Stimulated activated CD8-positive, alpha-beta memory T cell treated with anti-CD3 and anti-CD28 coated beads, Interleukin-15, amount 100 ng/mL, for 24 hours (primary cell): Measurements from ENCODE around the gene TMTC1.
"Not testable (repeated sequence)": the region's sequence is repeated elsewhere in the genome, so short reads cannot be mapped to it uniquely, and the experiment has no call there.

ENCODE experiments used
- DNase-seq: peaks from one replicate; pipeline ENCODE4 v3.0.0-alpha.2; 2020; ENCODE audit warnings: low read depth

The TMTC1 gene

GRCh38 chr12:29569132-29569757 is 214.5 kb downstream of the TMTC1 start:
- DNase-seq: no peak

GRCh38 chr12:29566441-29566840 is 217.3 kb downstream of the TMTC1 start:
- DNase-seq: no peak

GRCh38 chr12:29565727-29566126 is 218.0 kb downstream of the TMTC1 start:
- no peak for DNase-seq

- DNase-seq: no peak
These were observed 218.8 kb downstream of the TMTC1 start for GRCh38 chr12:29564925-29565324.

GRCh38 chr12:29563636-29564035 is 220.1 kb downstream of the TMTC1 start:
- no peak for DNase-seq

GRCh38 chr12:29563071-29563470 is 220.7 kb downstream of the TMTC1 start:
- no peak for DNase-seq

GRCh38 chr12:29562110-29562804 is 221.5 kb downstream of the TMTC1 start:
- no peak for DNase-seq

- DNase-seq: no peak
These were observed 222.1 kb downstream of the TMTC1 start for GRCh38 chr12:29561664-29562071.

GRCh38 chr12:29559198-29559597 is 224.5 kb downstream of the TMTC1 start:
- DNase-seq: no peak

GRCh38 chr12:29556363-29556762 is 227.4 kb downstream of the TMTC1 start:
- DNase-seq: no peak

- not testable (repeated sequence) for DNase-seq
These were observed 228.3 kb downstream of the TMTC1 start for GRCh38 chr12:29555451-29555850.

- DNase-seq: no peak
These were observed 230.6 kb downstream of the TMTC1 start for GRCh38 chr12:29552994-29553748.

GRCh38 chr12:29552324-29552927 is 231.3 kb downstream of the TMTC1 start:
- DNase-seq: peak; percentile 28

GRCh38 chr12:29551812-29552211 is 231.9 kb downstream of the TMTC1 start:
- no peak for DNase-seq

- no peak for DNase-seq
These were observed 235.9 kb downstream of the TMTC1 start for GRCh38 chr12:29547864-29548263.

- DNase-seq: no peak
These were observed 236.6 kb downstream of the TMTC1 start for GRCh38 chr12:29547151-29547632.

- no peak for DNase-seq
These were observed 237.7 kb downstream of the TMTC1 start for GRCh38 chr12:29546000-29546399.

- no peak for DNase-seq
These were observed 238.7 kb downstream of the TMTC1 start for GRCh38 chr12:29545102-29545467.

GRCh38 chr12:29544428-29545101 is 239.2 kb downstream of the TMTC1 start:
- no peak for DNase-seq

- DNase-seq: no peak
These were observed 240.7 kb downstream of the TMTC1 start for GRCh38 chr12:29543036-29543435.

- no peak for DNase-seq
These were observed 246.4 kb downstream of the TMTC1 start for GRCh38 chr12:29537298-29537697.

GRCh38 chr12:29534935-29535334 is 248.8 kb downstream of the TMTC1 start:
- no peak for DNase-seq
